Activated T-cell treated with anti-CD3 and anti-CD28 coated beads, Interleukin-2, amount 50 U/mL, for 72 hours (primary cell): ENCODE results near the gene DLG2. TPM values are rescaled to one million over a fixed set of nuclear protein-coding genes. Genes with fewer than 3 reads are reported as not detected.

ENCODE experiments used
- ATAC-seq, 2 donors: fragments of 150-1000 bp; cut with Tn5 transposase; replicated peaks in 1 of 2; 2 replicates each; pipeline ENCODE4 v1.10.0; 2021; ENCODE audit warnings: moderate library complexity in 2 of 2, mild to moderate bottlenecking in 1 of 2
- DNase-seq, 2 donors: peaks; one replicate each; pipeline ENCODE4 v3.0.0; 2021 to 2022; ENCODE audit warnings: mixed read lengths in 1 of 2
- H3K27ac Mint-ChIP-seq: one replicate; pipeline ENCODE4 v1.8.0; 2022; ENCODE audit warnings: mild to moderate bottlenecking, moderate library complexity, mixed read lengths
- H3K27me3 Mint-ChIP-seq: one replicate; pipeline ENCODE4 v1.8.0; 2022; ENCODE audit warnings: low read depth, mixed read lengths
- H3K36me3 Mint-ChIP-seq, 2 donors: one replicate each; pipeline ENCODE4 v1.8.0; 2022; ENCODE audit warnings: mixed read lengths in 2 of 2, mild to moderate bottlenecking in 1 of 2; ENCODE audit not compliant: insufficient read depth in 2 of 2
- H3K4me1 Mint-ChIP-seq: one replicate; pipeline ENCODE4 v1.8.0; 2022; ENCODE audit warnings: low read depth, mixed read lengths
- H3K4me3 Mint-ChIP-seq, 2 donors: one replicate each; pipeline ENCODE4 v1.8.0; 2022; ENCODE audit warnings: mild to moderate bottlenecking in 2 of 2, mixed read lengths in 2 of 2, moderate library complexity in 2 of 2
- H3K9me3 Mint-ChIP-seq, 2 donors: one replicate each; pipeline ENCODE4 v1.8.0; 2022; ENCODE audit warnings: mixed read lengths in 2 of 2
- total RNA-seq, 2 donors: library from RNA; stranded (reverse); gene quantifications; one replicate each; pipeline ENCODE4 v1.2.3, GENCODE V29; 2022

DLG2 gene
- total RNA-seq, 2 donors from 2014 or later = 4.1 to 5.3 TPM

GRCh38 chr11:83922953-83923352 is 1704.2 kb downstream of the DLG2 start:
- Mint-ChIP-seq H3K9me3 (peaks cover 0 to 4% of the 10 kb centered on the region in 2 donors), H3K27ac (no peak overlapping the region), H3K4me1 (no peaks in the 10 kb centered on the region), H3K27me3 (no peaks in the 10 kb centered on the region), H3K36me3 (no peaks in the 10 kb centered on the region), H3K4me3 (no peak overlapping the region)
- no peak for ATAC-seq
- DNase-seq = no peak

- Mint-ChIP-seq H3K27me3 (no peaks in the 10 kb centered on the region), H3K27ac (no peak overlapping the region), H3K4me3 (no peak overlapping the region), H3K36me3 (no peaks in the 10 kb centered on the region), H3K4me1 (no peaks in the 10 kb centered on the region), H3K9me3 (no peaks in the 10 kb centered on the region)
- ATAC-seq (no peak), DNase-seq (no peak)
Measured at GRCh38 chr11:83922318-83922717, 1704.8 kb downstream of the DLG2 start.

GRCh38 chr11:83921447-83922192 is 1705.5 kb downstream of the DLG2 start:
- Mint-ChIP-seq H3K27me3 (no peaks in the 10 kb centered on the region), H3K36me3 (no peaks in the 10 kb centered on the region), H3K4me1 (no peaks in the 10 kb centered on the region), H3K27ac (no peak overlapping the region), H3K9me3 (no peaks in the 10 kb centered on the region), H3K4me3 (no peak overlapping the region)
- DNase-seq = no peak
- ATAC-seq = no peak

GRCh38 chr11:83918476-83918875 is 1708.7 kb downstream of the DLG2 start:
- no peaks in the 10 kb centered on the region for H3K27me3 Mint-ChIP-seq
- H3K36me3 Mint-ChIP-seq = no peaks in the 10 kb centered on the region

GRCh38 chr11:83914995-83915394 is 1712.1 kb downstream of the DLG2 start:
- Mint-ChIP-seq H3K36me3 (no peaks in the 10 kb centered on the region), H3K27ac (no peak overlapping the region), H3K9me3 (no peaks in the 10 kb centered on the region), H3K27me3 (no peaks in the 10 kb centered on the region), H3K4me1 (no peaks in the 10 kb centered on the region), H3K4me3 (no peak overlapping the region)
- no peak for ATAC-seq
- DNase-seq = no peak

More at GRCh38 chr11:83918476-83918875, 1708.7 kb downstream of the DLG2 start:
- no peak for ATAC-seq
- H3K27ac Mint-ChIP-seq = no peak overlapping the region
- H3K9me3 Mint-ChIP-seq = no peaks in the 10 kb centered on the region
- no peak overlapping the region for H3K4me3 Mint-ChIP-seq
- no peaks in the 10 kb centered on the region for H3K4me1 Mint-ChIP-seq
- no peak for DNase-seq

GRCh38 chr11:83909579-83910534 is 1717.3 kb downstream of the DLG2 start:
- Mint-ChIP-seq H3K27ac (no peak overlapping the region), H3K36me3 (no peaks in the 10 kb centered on the region), H3K4me3 (no peak overlapping the region), H3K4me1 (no peaks in the 10 kb centered on the region), H3K9me3 (peaks cover 0 to 2% of the 10 kb centered on the region in 2 donors), H3K27me3 (no peaks in the 10 kb centered on the region)
- DNase-seq (no peak), ATAC-seq (no peak)

- H3K4me3 Mint-ChIP-seq = no peak overlapping the region
- H3K27ac Mint-ChIP-seq = no peak overlapping the region
- ATAC-seq (no peak), DNase-seq (no peak)
- H3K27me3 Mint-ChIP-seq = no peaks in the 10 kb centered on the region
- no peaks in the 10 kb centered on the region for H3K4me1 Mint-ChIP-seq
- H3K36me3 Mint-ChIP-seq = no peaks in the 10 kb centered on the region
- peaks cover 0 to 2% of the 10 kb centered on the region in 2 donors for H3K9me3 Mint-ChIP-seq
Measured at GRCh38 chr11:83908298-83908856, 1718.8 kb downstream of the DLG2 start.

GRCh38 chr11:83895516-83895915 is 1731.6 kb downstream of the DLG2 start:
- Mint-ChIP-seq H3K4me1 (no peaks in the 10 kb centered on the region), H3K36me3 (no peaks in the 10 kb centered on the region), H3K27me3 (no peaks in the 10 kb centered on the region), H3K9me3 (peaks cover 7 to 10% of the 10 kb centered on the region in 2 donors), H3K27ac (no peak overlapping the region), H3K4me3 (no peak overlapping the region)
- ATAC-seq (no peak), DNase-seq (no peak)

- H3K36me3 Mint-ChIP-seq = peaks cover 0 to under 1% of the 10 kb centered on the region in 2 donors
- ATAC-seq (no peak), DNase-seq (no peak)
- H3K9me3 Mint-ChIP-seq = peaks cover 0 to 5% of the 10 kb centered on the region in 2 donors
- no peaks in the 10 kb centered on the region for H3K4me1 Mint-ChIP-seq
- H3K4me3 Mint-ChIP-seq = no peak overlapping the region
- H3K27ac Mint-ChIP-seq = no peak overlapping the region
- no peaks in the 10 kb centered on the region for H3K27me3 Mint-ChIP-seq
Measured at GRCh38 chr11:83881428-83881827, 1745.7 kb downstream of the DLG2 start.

GRCh38 chr11:83871054-83871453 is 1756.1 kb downstream of the DLG2 start:
- H3K4me1 Mint-ChIP-seq = no peaks in the 10 kb centered on the region
- H3K36me3 Mint-ChIP-seq = no peaks in the 10 kb centered on the region
- ATAC-seq (no peak), DNase-seq (no peak)
- H3K9me3 Mint-ChIP-seq = no peaks in the 10 kb centered on the region
- H3K27ac Mint-ChIP-seq = no peak overlapping the region
- no peaks in the 10 kb centered on the region for H3K27me3 Mint-ChIP-seq
- no peak overlapping the region for H3K4me3 Mint-ChIP-seq

GRCh38 chr11:83866655-83867054 is 1760.5 kb downstream of the DLG2 start:
- no peaks in the 10 kb centered on the region for H3K9me3 Mint-ChIP-seq
- ATAC-seq = no peak
- H3K4me3 Mint-ChIP-seq = no peak overlapping the region
- H3K27me3 Mint-ChIP-seq = no peaks in the 10 kb centered on the region
- no peak overlapping the region for H3K27ac Mint-ChIP-seq
- H3K4me1 Mint-ChIP-seq = no peaks in the 10 kb centered on the region
- H3K36me3 Mint-ChIP-seq = no peaks in the 10 kb centered on the region
- DNase-seq = no peak

GRCh38 chr11:83865636-83866461 is 1761.3 kb downstream of the DLG2 start:
- ATAC-seq = no peak
- no peak overlapping the region for H3K4me3 Mint-ChIP-seq
- H3K4me1 Mint-ChIP-seq = no peaks in the 10 kb centered on the region

More at GRCh38 chr11:83865636-83866461, 1761.3 kb downstream of the DLG2 start:
- H3K27me3 Mint-ChIP-seq = no peaks in the 10 kb centered on the region
- H3K36me3 Mint-ChIP-seq = no peaks in the 10 kb centered on the region
- no peak overlapping the region for H3K27ac Mint-ChIP-seq
- DNase-seq = no peak
- peaks cover 0 to 4% of the 10 kb centered on the region in 2 donors for H3K9me3 Mint-ChIP-seq
